Mesenchymal stem cell (in vitro differentiated cells and primary cell): ENCODE measurements around the gene CUX1.

Source experiments
- DNase-seq: peaks from one replicate; pipeline ENCODE4 v3.0.0-alpha.2; 2013
- H2AFZ ChIP-seq: one replicate; pipeline ENCODE4 v1.6.1; 2013; ENCODE audit warnings: low read depth, mild to moderate bottlenecking, control low read depth, inconsistent platforms, low read length, moderate library complexity
- H2AK5ac ChIP-seq: 2 replicates; pipeline ENCODE4 v1.6.1; 2013; ENCODE audit warnings: low read length, moderate library complexity, mild to moderate bottlenecking, inconsistent platforms; ENCODE audit not compliant: severe bottlenecking
- H2BK120ac ChIP-seq: one replicate; pipeline ENCODE4 v1.6.1; 2013; ENCODE audit warnings: low read depth, mild to moderate bottlenecking, inconsistent platforms, low read length, moderate library complexity
- H2BK12ac ChIP-seq, 2 experiments: one replicate each; pipeline ENCODE4 v1.6.1; 2013; ENCODE audit warnings: inconsistent platforms in 2 of 2, low read length in 2 of 2, mild to moderate bottlenecking in 2 of 2, moderate library complexity in 2 of 2, control low read depth in 1 of 2
- H2BK15ac ChIP-seq: one replicate; pipeline ENCODE4 v1.6.1; 2013; ENCODE audit warnings: mild to moderate bottlenecking, low read depth, inconsistent platforms; ENCODE audit not compliant: poor library complexity, severe bottlenecking
- H2BK5ac ChIP-seq: 2 replicates; pipeline ENCODE4 v1.6.1; 2013; ENCODE audit warnings: low read depth, mild to moderate bottlenecking, low read length, control low read depth, inconsistent platforms; ENCODE audit not compliant: poor library complexity, severe bottlenecking
- H3K14ac ChIP-seq, 2 experiments: one replicate each; pipeline ENCODE4 v1.6.1; 2013; ENCODE audit warnings: inconsistent platforms in 2 of 2, low read length in 2 of 2, control low read depth in 1 of 2, mild to moderate bottlenecking in 1 of 2, moderate library complexity in 1 of 2
- H3K18ac ChIP-seq, 2 experiments: one replicate each; pipeline ENCODE4 v1.6.1; 2013; ENCODE audit warnings: inconsistent platforms in 2 of 2, low read length in 2 of 2, control low read depth in 1 of 2, low read depth in 1 of 2, mild to moderate bottlenecking in 1 of 2
- H3K23ac ChIP-seq, 2 experiments: one replicate each; pipeline ENCODE4 v1.6.1; 2013; ENCODE audit warnings: inconsistent platforms in 2 of 2, low read length in 2 of 2, mild to moderate bottlenecking in 2 of 2, moderate library complexity in 2 of 2, control low read depth in 1 of 2
- H3K27ac ChIP-seq: 2 replicates; pipeline ENCODE4 v1.5.1; 2013; ENCODE audit warnings: mild to moderate bottlenecking, moderate library complexity, low read length, control low read depth, inconsistent platforms; ENCODE audit not compliant: poor library complexity, severe bottlenecking
- H3K27me3 ChIP-seq, 2 experiments: 2 replicates each; pipeline versions ENCODE4 v1.6.1 to v1.7.0; 2013; ENCODE audit warnings: low read length in 2 of 2, mild to moderate bottlenecking in 2 of 2, moderate library complexity in 2 of 2, control low read depth in 1 of 2, inconsistent platforms in 1 of 2; ENCODE audit not compliant: control insufficient read depth in 1 of 2, insufficient read depth in 1 of 2
- H3K36me3 ChIP-seq, 2 experiments: 2 replicates each; pipeline versions ENCODE4 v1.6.1 to v1.7.0; 2013; ENCODE audit warnings: low read length in 2 of 2, control low read depth in 1 of 2, inconsistent platforms in 1 of 2, low read depth in 1 of 2, mild to moderate bottlenecking in 1 of 2; ENCODE audit not compliant: insufficient read depth in 2 of 2, control insufficient read depth in 1 of 2
- H3K4ac ChIP-seq, 2 experiments: one replicate each; pipeline ENCODE4 v1.6.1; 2013; ENCODE audit warnings: inconsistent platforms in 2 of 2, low read length in 2 of 2, mild to moderate bottlenecking in 2 of 2, moderate library complexity in 2 of 2, control low read depth in 1 of 2, low read depth in 1 of 2
- H3K4me1 ChIP-seq: 2 replicates; pipeline ENCODE4 v1.6.1; 2013; ENCODE audit warnings: low read depth, low read length, control low read depth; ENCODE audit not compliant: control insufficient read depth, insufficient read depth
- H3K4me2 ChIP-seq: 2 replicates; pipeline ENCODE4 v1.6.1; 2013; ENCODE audit warnings: low read length, mild to moderate bottlenecking, inconsistent platforms; ENCODE audit not compliant: poor library complexity, severe bottlenecking
- H3K4me3 ChIP-seq, 2 experiments: 2 replicates each; pipeline versions ENCODE4 v1.5.1 to v1.7.0; 2013; ENCODE audit warnings: low read length in 2 of 2, mild to moderate bottlenecking in 2 of 2, control low read depth in 1 of 2, low read depth in 1 of 2; ENCODE audit not compliant: insufficient read depth in 1 of 2
- H3K79me1 ChIP-seq: replicated peaks from 2 replicates; pipeline ENCODE4 v1.6.1; 2013; ENCODE audit warnings: mild to moderate bottlenecking, control low read depth, low read length, inconsistent platforms; ENCODE audit not compliant: poor library complexity, severe bottlenecking
- H3K9ac ChIP-seq: 2 replicates; pipeline ENCODE4 v1.7.0; 2013; ENCODE audit warnings: mild to moderate bottlenecking, low read length, moderate library complexity
- H3K9me3 ChIP-seq: 2 replicates; pipeline ENCODE4 v1.7.0; 2013; ENCODE audit warnings: mild to moderate bottlenecking, low read length; ENCODE audit not compliant: control insufficient read depth
- H4K8ac ChIP-seq: one replicate; pipeline ENCODE4 v1.6.1; 2013; ENCODE audit warnings: inconsistent platforms, mild to moderate bottlenecking, low read length, moderate library complexity
- H4K91ac ChIP-seq: one replicate; pipeline ENCODE4 v1.6.1; 2013; ENCODE audit warnings: mild to moderate bottlenecking, low read length, inconsistent platforms
- WGBS: methylation state at CpG from one replicate; pipeline ENCODE4 v1.1.7; 2013; ENCODE audit warnings: mixed read lengths; 5-methylcytosine and 5-hydroxymethylcytosine counted together

Gene CUX1

GRCh38 chr7:102255916-102256315 is 438.5 kb downstream of the CUX1 start:
- Histone ChIP-seq H3K4me1 (peaks cover 3% of the 10 kb centered on the region), H3K23ac (no peak overlapping the region), H3K79me1 (no peaks in the 10 kb centered on the region), H3K9ac (no peak overlapping the region), H4K91ac (no peak overlapping the region), H3K14ac (peak overlapping the region in 1 of 2 experiments; percentile 23), H2AFZ (no peak overlapping the region), H3K9me3 (no peaks in the 10 kb centered on the region), H3K4me3 (no peak overlapping the region), H2BK12ac (no peak overlapping the region), H2AK5ac (no peak overlapping the region), H2BK5ac (no peak overlapping the region), H3K27me3 (no peaks in the 10 kb centered on the region), H4K8ac (no peak overlapping the region), H3K4ac (no peak overlapping the region), H3K27ac (no peak overlapping the region), H3K36me3 (peaks cover 0 to 10% of the 10 kb centered on the region in 2 experiments), H3K18ac (no peak overlapping the region), H3K4me2 (no peak overlapping the region), H2BK120ac (no peak overlapping the region), H2BK15ac (no peak overlapping the region)
- DNase-seq, result no peak
- WGBS, result 98% methylated on average over 12 of the region's 15 CpGs

GRCh38 chr7:102258073-102258748 is 440.8 kb downstream of the CUX1 start:
- Histone ChIP-seq H3K27me3 (no peaks in the 10 kb centered on the region), H3K23ac (no peak overlapping the region), H2BK15ac (no peak overlapping the region), H3K79me1 (no peaks in the 10 kb centered on the region), H3K9me3 (no peaks in the 10 kb centered on the region), H3K27ac (no peak overlapping the region), H3K9ac (no peak overlapping the region), H3K4me2 (no peak overlapping the region), H2BK12ac (no peak overlapping the region), H3K4ac (no peak overlapping the region), H2BK120ac (no peak overlapping the region), H3K4me1 (peaks cover 4% of the 10 kb centered on the region), H2AFZ (no peak overlapping the region), H3K36me3 (peaks cover 0 to 8% of the 10 kb centered on the region in 2 experiments), H2AK5ac (no peak overlapping the region), H3K4me3 (no peak overlapping the region), H3K14ac (no peak overlapping the region), H3K18ac (no peak overlapping the region), H2BK5ac (no peak overlapping the region), H4K8ac (no peak overlapping the region), H4K91ac (no peak overlapping the region)
- WGBS, result 93% methylated on average over 23 of the region's 25 CpGs
- no peak for DNase-seq

- Histone ChIP-seq H3K79me1 (no peaks in the 10 kb centered on the region), H3K4ac (no peak overlapping the region), H3K4me3 (no peak overlapping the region), H3K18ac (no peak overlapping the region), H2AK5ac (no peak overlapping the region), H3K27ac (no peak overlapping the region), H3K23ac (no peak overlapping the region), H2AFZ (no peak overlapping the region), H2BK120ac (no peak overlapping the region), H3K27me3 (no peaks in the 10 kb centered on the region), H3K4me1 (peaks cover 4% of the 10 kb centered on the region), H2BK15ac (no peak overlapping the region), H4K8ac (no peak overlapping the region), H3K9ac (no peak overlapping the region), H3K9me3 (no peaks in the 10 kb centered on the region), H2BK5ac (no peak overlapping the region), H3K36me3 (peaks cover 0 to 6% of the 10 kb centered on the region in 2 experiments), H3K14ac (no peak overlapping the region), H2BK12ac (no peak overlapping the region), H4K91ac (no peak overlapping the region), H3K4me2 (no peak overlapping the region)
- WGBS, result 84% methylated on average over 9 of the region's 12 CpGs
- DNase-seq, result no peak
These were observed 441.3 kb downstream of the CUX1 start for GRCh38 chr7:102258749-102259107.

DNA sequence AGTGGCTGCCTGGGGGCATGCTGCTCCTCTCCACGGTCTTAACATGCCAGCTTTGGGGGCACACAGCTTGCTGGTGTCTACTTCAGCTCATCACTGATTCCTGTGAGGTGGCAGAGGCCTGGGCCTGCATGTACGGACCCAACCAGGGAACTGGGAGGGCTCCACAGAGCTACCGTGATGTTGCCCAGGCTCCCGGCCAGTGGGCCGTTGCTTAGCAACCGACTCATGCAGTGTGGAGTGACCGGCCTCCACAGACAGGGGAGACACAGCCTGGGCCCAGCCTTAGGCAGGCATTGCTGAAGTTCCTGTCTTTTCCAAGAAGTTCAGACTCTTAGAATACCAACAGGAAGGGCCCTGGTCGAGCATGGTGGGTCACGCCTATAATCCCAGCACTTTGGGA is 443.4 kb downstream of the CUX1 start:
- no peak overlapping the region for H2BK12ac ChIP-seq
- H2BK5ac ChIP-seq, result no peak overlapping the region
- H3K4me1 ChIP-seq, result peaks cover 4% of the 10 kb centered on the region
- no peaks in the 10 kb centered on the region for H3K27me3 ChIP-seq
- 66% methylated on average over 9 of the region's 9 CpGs for WGBS
- no peaks in the 10 kb centered on the region for H3K9me3 ChIP-seq
- H4K8ac ChIP-seq, result no peak overlapping the region
- H3K4ac ChIP-seq, result no peak overlapping the region
- no peak overlapping the region for H2BK120ac ChIP-seq
- no peak overlapping the region for H2AFZ ChIP-seq
- no peak overlapping the region for H3K4me2 ChIP-seq
- H2BK15ac ChIP-seq, result no peak overlapping the region
- no peaks in the 10 kb centered on the region for H3K79me1 ChIP-seq
- no peak overlapping the region for H3K4me3 ChIP-seq
- no peak overlapping the region for H4K91ac ChIP-seq
- H2AK5ac ChIP-seq, result no peak overlapping the region
- peak; percentile 53 for DNase-seq
- H3K9ac ChIP-seq, result no peak overlapping the region
- H3K14ac ChIP-seq, result no peak overlapping the region
- no peaks in the 10 kb centered on the region for H3K36me3 ChIP-seq
- H3K23ac ChIP-seq, result no peak overlapping the region
- no peak overlapping the region for H3K18ac ChIP-seq
- H3K27ac ChIP-seq, result no peak overlapping the region
